Mucosa of descending colon (tissue), 3 donors: ENCODE results near the gene STAB1. TPM values are rescaled to one million over a fixed set of nuclear protein-coding genes. Genes with fewer than 3 reads are reported as not detected.

Experiments used
- ATAC-seq: fragments of 200-7000 bp; cut with Tn5 transposase; one replicate; pipeline ENCODE4 v1.9.1; 2020; ENCODE audit warnings: mild to moderate bottlenecking, moderate library complexity
- DNase-seq, 3 donors: peaks; one replicate each; pipeline ENCODE4 v3.0.0-alpha.2; 2020
- H3K36me3 ChIP-seq: fragments of 200-600 bp; one replicate; pipeline ENCODE4 v1.8.0; 2021; ENCODE audit warnings: low read depth, mild to moderate bottlenecking
- H3K4me1 ChIP-seq: fragments of 200-600 bp; one replicate; pipeline ENCODE4 v1.8.0; 2021; ENCODE audit warnings: low read depth, mild to moderate bottlenecking
- H3K4me3 ChIP-seq: fragments of 200-600 bp; one replicate; pipeline ENCODE4 v1.8.0; 2021; ENCODE audit warnings: mild to moderate bottlenecking
- H3K9me3 ChIP-seq: fragments of 200-600 bp; one replicate; pipeline ENCODE4 v1.8.0; 2021; ENCODE audit warnings: mild to moderate bottlenecking
- CTCF ChIP-seq: fragments of 200-600 bp; IDR thresholded peaks from one replicate; pipeline ENCODE4 v1.8.0; 2022; ENCODE audit warnings: antibody characterized with exemption, mild to moderate bottlenecking
- intact Hi-C, 2 donors: fragments of 100-400 bp; cut with DNase I in 1 of 2; cut with micrococcal nuclease in 1 of 2; formaldehyde crosslinking; loops; one replicate each; pipeline versions ENCODE4 v1.11.0 to v1.11.1; 2022; cut with DNase I, micrococcal nuclease
- total RNA-seq, 3 donors: library from RNA; stranded (reverse); fragmentation: NEBNext Ultra II Directional in 2 of 3; extraction: Animal tissue kit (Norgen Biotek cat#: 25700) in 2 of 3; gene quantifications; one replicate each; pipeline versions ENCODE4 v1.2.1 to v1.2.4, GENCODE V29; 2021 to 2023
- donor health status: DM: no; HTN: no; CAD: no; lungs with moderate emphysema.
- donor health status: DM: no; HTN: no; CAD: no.
- donor health status: DM: no; HTN: yes; CAD: no.

The STAB1 gene
- total RNA-seq, 3 donors from 2014 or later = 51.7 to 187 (median 145) TPM

- ATAC-seq = no peak
- intact Hi-C loops = no loop called here
- H3K4me3 ChIP-seq = no peak overlapping the region
- H3K9me3 ChIP-seq = no peaks in the 10 kb centered on the region
- TF ChIP-seq CTCF = no peak
- no peak for DNase-seq
- no peaks in the 10 kb centered on the region for H3K4me1 ChIP-seq
- H3K36me3 ChIP-seq = peaks cover 8% of the 10 kb centered on the region
These were observed 17.9 kb upstream of the STAB1 start for GRCh38 chr3:52477076-52477795.

GRCh38 chr3:52477796-52478095 lies 17.4 kb upstream of the STAB1 start:
- Histone ChIP-seq H3K9me3 (no peaks in the 10 kb centered on the region), H3K36me3 (peaks cover 8% of the 10 kb centered on the region), H3K4me3 (no peak overlapping the region), H3K4me1 (no peaks in the 10 kb centered on the region)
- ATAC-seq (no peak), DNase-seq (no peak)
- TF ChIP-seq CTCF = no peak
- intact Hi-C loops = no loop called here

GRCh38 chr3:52479037-52479876 lies 15.9 kb upstream of the STAB1 start:
- DNase-seq = no peak
- TF ChIP-seq CTCF = no peak
- no peak for ATAC-seq
- H3K36me3 ChIP-seq = peaks cover 8% of the 10 kb centered on the region
- H3K4me3 ChIP-seq = no peak overlapping the region
- no peaks in the 10 kb centered on the region for H3K4me1 ChIP-seq
- H3K9me3 ChIP-seq = no peaks in the 10 kb centered on the region
- intact Hi-C loops = no loop called here

GRCh38 chr3:52479877-52480575 lies 15.1 kb upstream of the STAB1 start:
- Histone ChIP-seq H3K4me3 (no peak overlapping the region), H3K9me3 (no peaks in the 10 kb centered on the region), H3K36me3 (peaks cover 8% of the 10 kb centered on the region), H3K4me1 (no peaks in the 10 kb centered on the region)
- intact Hi-C loops = no loop called here
- no peak for DNase-seq
- ATAC-seq = no peak
- TF ChIP-seq CTCF = no peak

GRCh38 chr3:52480768-52481715 lies 14.1 kb upstream of the STAB1 start:
- ATAC-seq = no peak
- intact Hi-C loops = no loop called here
- Histone ChIP-seq H3K4me1 (no peaks in the 10 kb centered on the region), H3K4me3 (no peak overlapping the region), H3K36me3 (peaks cover 8% of the 10 kb centered on the region), H3K9me3 (no peaks in the 10 kb centered on the region)
- TF ChIP-seq CTCF = no peak
- DNase-seq = no peak
